H7 (cell line): Measurements from ENCODE around the gene UNC119B. TPM values are rescaled to one million over a fixed set of nuclear protein-coding genes. Genes with fewer than 3 reads are reported as not detected.

Experiments used
- DNase-seq: peaks from one replicate; pipeline ENCODE4 v3.0.0; 2012
- H3K27me3 ChIP-seq: 2 replicates; pipeline ENCODE4 v1.6.0; 2011; ENCODE audit warnings: mild to moderate bottlenecking, low read length; ENCODE audit not compliant: control insufficient read depth, insufficient read depth
- H3K36me3 ChIP-seq: replicated peaks from 2 replicates; pipeline ENCODE4 v1.5.1; 2011; ENCODE audit warnings: low read length; ENCODE audit not compliant: control insufficient read depth, insufficient read depth
- H3K4me3 ChIP-seq: 2 replicates; pipeline ENCODE4 v1.5.1; 2011; ENCODE audit warnings: low read depth, mild to moderate bottlenecking, control low read depth, low read length, moderate library complexity; ENCODE audit not compliant: insufficient read depth
- total RNA-seq: library from RNA; depleted of rRNA; stranded (reverse); fragments of >200 nt; shearing (Covaris generic); gene quantifications from 2 replicates; pipeline ENCODE4 v1.2.3, GENCODE V29; 2014; rRNA removed

UNC119B gene
- total RNA-seq, 1 experiment from 2014 or later: 15.8 TPM

GRCh38 chr12:120771097-120771496 lies 60.8 kb downstream of the UNC119B start:
- Histone ChIP-seq H3K27me3 (no peaks in the 10 kb centered on the region), H3K36me3 (peaks cover 21% of the 10 kb centered on the region), H3K4me3 (no peak overlapping the region)
- no peak for DNase-seq

Other genes with a start within 250 kb of the UNC119B start
- gene SRSF9, start 240.7 kb upstream of the UNC119B start, total RNA-seq: 203 and 212 TPM in 2 replicates
- 215 and 313 TPM in 2 replicates for gene DYNLL1, start 214.3 kb upstream of the UNC119B start, total RNA-seq
- gene COQ5, start 181.3 kb upstream of the UNC119B start, total RNA-seq: 56.8 and 78.3 TPM in 2 replicates
- gene RNF10, start 176.1 kb upstream of the UNC119B start, total RNA-seq: 118 and 119 TPM in 2 replicates
- 52.6 and 53.8 TPM in 2 replicates for gene POP5, start 129.1 kb upstream of the UNC119B start, total RNA-seq
- gene CABP1, start 69.8 kb upstream of the UNC119B start, total RNA-seq: 4.4 and 6.0 TPM in 2 replicates
- 142 and 181 TPM in 2 replicates for gene MLEC, start 23.3 kb upstream of the UNC119B start, total RNA-seq
- 14.0 and 16.0 TPM in 2 replicates for gene ACADS, start 15.4 kb downstream of the UNC119B start, total RNA-seq
- 9.0 and 9.5 TPM in 2 replicates for gene SPPL3, start 193.9 kb downstream of the UNC119B start, total RNA-seq